Thoracic aorta (tissue), 2 donors: Measurements from ENCODE around the gene KLC1. TPM values are rescaled to one million over a fixed set of nuclear protein-coding genes. Genes with fewer than 3 reads are reported as not detected.

Source experiments
- ATAC-seq: fragments of 150-250 bp; one replicate; pipeline ENCODE4 v1.8.0; 2017; ENCODE audit warnings: low read depth; ENCODE audit not compliant: insufficient number of reproducible peaks, low FRiP score
- DNase-seq: peaks from one replicate; pipeline ENCODE4 v3.0.0-alpha.2; 2020; ENCODE audit warnings: low spot score
- H3K27ac ChIP-seq, 2 donors: fragments of 200-600 bp; sonication (generic); 1 replicate in 1 of 2; 2 replicates in 1 of 2; pipeline ENCODE4 v1.5.1; 2016; ENCODE audit warnings: mild to moderate bottlenecking in 2 of 2, moderate library complexity in 2 of 2
- H3K27me3 ChIP-seq: fragments of 200-600 bp; sonication (generic); replicated peaks from 2 replicates; pipeline ENCODE4 v1.6.0; 2016; ENCODE audit warnings: mild to moderate bottlenecking; ENCODE audit not compliant: insufficient read depth
- H3K36me3 ChIP-seq: fragments of 200-600 bp; sonication (generic); one replicate; pipeline ENCODE4 v1.5.1; 2016
- H3K4me1 ChIP-seq, 2 donors: fragments of 200-600 bp; sonication (generic); 1 replicate in 1 of 2; 2 replicates in 1 of 2; pipeline versions ENCODE4 v1.5.1 to v1.6.0; 2016; ENCODE audit warnings: low read depth in 2 of 2, mild to moderate bottlenecking in 1 of 2; ENCODE audit not compliant: control insufficient read depth in 1 of 2
- H3K4me3 ChIP-seq: fragments of 200-600 bp; sonication (generic); 2 replicates; pipeline ENCODE4 v1.5.1; 2016; ENCODE audit warnings: mild to moderate bottlenecking
- H3K9me3 ChIP-seq: fragments of 200-600 bp; sonication (generic); 2 replicates; pipeline ENCODE4 v1.5.1; 2016
- total RNA-seq, 2 donors: library from RNA; depleted of rRNA; stranded (reverse); fragments of >200 nt; gene quantifications; one replicate each; pipeline versions ENCODE4 v1.1.0 to v1.2.3, GENCODE V29; 2016
- TF ChIP-seq, protein P1 (sequence below): fragments of 200-600 bp; sonication (generic); IDR thresholded peaks from one replicate; pipeline ENCODE4 v1.5.1; 2019; ENCODE audit warnings: antibody characterized with exemption

The KLC1 gene
- total RNA-seq, result 100 to 1,000 TPM; 545 to 588 TPM

DNA sequence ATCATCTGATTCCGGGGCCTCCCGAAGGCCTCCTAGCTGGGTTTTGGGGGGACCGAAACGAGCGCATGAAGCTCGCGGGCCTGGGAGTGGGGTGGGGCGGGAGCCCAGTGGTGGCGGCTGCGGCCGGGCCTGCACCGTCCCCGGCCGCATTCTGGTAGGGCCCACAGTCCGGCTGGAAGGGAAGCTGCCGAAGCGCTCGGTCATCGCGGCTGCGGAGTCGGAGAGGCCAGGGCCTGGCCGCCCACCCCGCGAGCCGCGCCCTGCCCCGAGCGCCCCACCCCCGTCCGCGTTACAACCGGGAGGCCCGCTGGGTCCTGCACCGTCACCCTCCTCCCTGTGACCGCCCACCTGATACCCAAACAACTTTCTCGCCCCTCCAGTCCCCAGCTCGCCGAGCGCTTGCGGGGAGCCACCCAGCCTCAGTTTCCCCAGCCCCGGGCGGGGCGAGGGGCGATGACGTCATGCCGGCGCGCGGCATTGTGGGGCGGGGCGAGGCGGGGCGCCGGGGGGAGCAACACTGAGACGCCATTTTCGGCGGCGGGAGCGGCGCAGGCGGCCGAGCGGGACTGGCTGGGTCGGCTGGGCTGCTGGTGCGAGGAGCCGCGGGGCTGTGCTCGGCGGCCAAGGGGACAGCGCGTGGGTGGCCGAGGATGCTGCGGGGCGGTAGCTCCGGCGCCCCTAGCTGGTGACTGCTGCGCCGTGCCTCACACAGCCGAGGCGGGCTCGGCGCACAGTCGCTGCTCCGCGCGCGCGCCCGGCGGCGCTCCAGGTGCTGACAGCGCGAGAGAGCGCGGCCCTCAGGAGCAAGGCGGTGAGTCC lies at the start of gene KLC1:
TSS of gene KLC1 (plus strand) at position 528 of the 819 bp plus-strand sequence. CDS start 25,354 bp downstream, outside the sequence.
- TF ChIP-seq, protein P1, sequence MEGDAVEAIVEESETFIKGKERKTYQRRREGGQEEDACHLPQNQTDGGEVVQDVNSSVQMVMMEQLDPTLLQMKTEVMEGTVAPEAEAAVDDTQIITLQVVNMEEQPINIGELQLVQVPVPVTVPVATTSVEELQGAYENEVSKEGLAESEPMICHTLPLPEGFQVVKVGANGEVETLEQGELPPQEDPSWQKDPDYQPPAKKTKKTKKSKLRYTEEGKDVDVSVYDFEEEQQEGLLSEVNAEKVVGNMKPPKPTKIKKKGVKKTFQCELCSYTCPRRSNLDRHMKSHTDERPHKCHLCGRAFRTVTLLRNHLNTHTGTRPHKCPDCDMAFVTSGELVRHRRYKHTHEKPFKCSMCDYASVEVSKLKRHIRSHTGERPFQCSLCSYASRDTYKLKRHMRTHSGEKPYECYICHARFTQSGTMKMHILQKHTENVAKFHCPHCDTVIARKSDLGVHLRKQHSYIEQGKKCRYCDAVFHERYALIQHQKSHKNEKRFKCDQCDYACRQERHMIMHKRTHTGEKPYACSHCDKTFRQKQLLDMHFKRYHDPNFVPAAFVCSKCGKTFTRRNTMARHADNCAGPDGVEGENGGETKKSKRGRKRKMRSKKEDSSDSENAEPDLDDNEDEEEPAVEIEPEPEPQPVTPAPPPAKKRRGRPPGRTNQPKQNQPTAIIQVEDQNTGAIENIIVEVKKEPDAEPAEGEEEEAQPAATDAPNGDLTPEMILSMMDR, result no peak
- DNase-seq (peak; percentile 40), ATAC-seq (peak; percentile 52)
- Histone ChIP-seq H3K36me3 (no peaks in the 10 kb centered on the region), H3K4me1 (peaks cover 24 to 66% of the 10 kb centered on the region in 2 donors), H3K27me3 (no peaks in the 10 kb centered on the region), H3K4me3 (peak within 1 kb of the TSS; percentile 93), H3K27ac (peak within 1 kb of the TSS; percentile 95 to 99), H3K9me3 (no peaks in the 10 kb centered on the region)

DNA sequence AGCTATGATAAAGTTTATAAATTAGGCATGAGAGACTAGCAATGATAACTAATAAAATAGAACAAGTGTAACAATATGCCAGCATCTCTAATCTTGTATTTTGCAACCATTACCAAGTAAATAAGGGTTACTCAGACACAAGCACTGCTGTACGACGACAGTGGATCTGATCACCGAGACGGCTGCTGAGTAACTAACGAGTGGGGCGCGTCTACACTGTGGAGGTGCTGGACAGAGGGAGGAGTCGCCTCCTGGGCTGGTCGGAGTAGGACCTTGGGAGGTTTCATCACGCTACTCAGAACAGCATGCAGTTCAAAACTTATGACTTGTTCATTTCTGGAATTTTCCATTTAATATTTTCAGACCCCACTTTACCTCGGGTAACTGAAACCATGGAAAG lies 47.8 kb upstream of the KLC1 start:
- TF ChIP-seq, protein P1, result no peak
- Histone ChIP-seq H3K27me3 (no peaks in the 10 kb centered on the region), H3K27ac (no peak overlapping the region), H3K9me3 (no peaks in the 10 kb centered on the region), H3K36me3 (peaks cover 13% of the 10 kb centered on the region), H3K4me3 (no peak overlapping the region), H3K4me1 (peaks cover 5 to 11% of the 10 kb centered on the region in 2 donors)
- no peak for DNase-seq
- no peak for ATAC-seq

DNA sequence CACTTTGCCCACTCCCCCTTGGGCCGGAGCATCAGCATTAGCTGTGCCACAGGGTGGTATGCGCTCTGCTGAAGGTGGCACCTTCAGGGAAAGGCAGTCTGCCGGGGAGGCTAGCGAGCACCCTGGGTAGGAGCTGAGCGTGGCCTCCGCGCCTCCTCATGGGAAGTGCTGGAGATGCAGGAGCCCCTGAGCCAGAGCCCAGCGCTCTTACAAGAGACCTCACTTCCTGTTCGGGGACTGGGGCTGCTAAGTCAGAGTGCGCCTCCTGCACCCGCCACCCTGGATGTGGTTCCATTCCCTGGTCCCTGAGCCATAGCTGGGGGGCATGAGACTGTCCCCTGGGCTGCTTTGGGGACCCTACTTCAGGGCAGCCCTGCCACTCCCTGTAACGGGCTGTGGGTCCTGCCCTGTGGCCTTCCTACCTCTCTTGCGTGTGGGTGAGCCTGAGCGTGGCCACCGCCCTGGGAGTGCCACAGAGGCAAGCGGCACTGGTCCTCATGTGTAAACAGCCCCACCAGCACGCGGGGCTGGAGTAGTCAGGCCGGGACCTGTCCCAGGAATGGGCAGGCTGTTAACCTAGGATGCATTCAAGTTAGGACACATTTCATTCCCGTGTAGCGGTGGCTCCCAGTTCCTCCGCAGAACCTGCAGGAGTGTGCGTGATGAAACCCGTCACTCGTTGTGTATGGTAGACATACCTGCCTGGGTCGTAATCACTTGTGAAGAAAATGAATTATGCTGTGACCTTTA lies 46.9 kb upstream of the KLC1 start:
- Histone ChIP-seq H3K27ac (no peak overlapping the region), H3K36me3 (peaks cover 13% of the 10 kb centered on the region)
- ATAC-seq, result no peak

DNA sequence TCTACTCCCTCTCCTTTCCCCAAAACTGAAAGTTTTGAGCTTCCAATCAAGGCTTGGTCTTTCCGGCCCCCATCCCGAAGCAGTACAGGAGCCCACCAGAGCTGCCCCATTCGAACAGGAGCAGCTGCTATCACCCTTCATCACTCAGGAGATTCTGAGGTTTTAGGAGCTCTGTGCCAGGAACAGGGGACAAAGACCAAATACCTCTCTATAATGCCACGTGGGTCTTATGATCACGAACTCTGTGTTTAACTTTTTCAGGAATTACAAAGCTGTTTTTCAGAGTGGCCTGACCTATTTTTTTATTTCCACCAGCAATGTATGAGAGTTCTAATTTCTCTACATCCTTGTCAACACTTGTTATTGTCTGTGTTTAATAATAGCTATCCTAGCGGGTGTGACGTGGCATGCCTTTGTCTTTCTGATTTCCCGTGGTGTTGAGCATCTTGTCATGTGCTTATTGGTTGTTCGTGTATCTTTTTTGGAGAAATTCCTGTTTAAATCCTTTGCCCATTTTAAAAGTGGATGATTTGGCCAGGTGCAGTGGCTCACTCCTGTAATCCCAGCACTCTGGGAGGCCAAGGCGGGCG lies 44.6 kb upstream of the KLC1 start:
- Histone ChIP-seq H3K4me1 (no peaks in the 10 kb centered on the region), H3K36me3 (peaks cover 7% of the 10 kb centered on the region), H3K9me3 (no peaks in the 10 kb centered on the region), H3K27ac (no peak overlapping the region), H3K27me3 (no peaks in the 10 kb centered on the region), H3K4me3 (no peak overlapping the region)
- DNase-seq, result no peak
- no peak for ATAC-seq
- TF ChIP-seq, protein P1, result no peak

More for the DNA sequence above, 46.9 kb upstream of the KLC1 start:
- no peak for DNase-seq
- TF ChIP-seq, protein P1, result no peak
- Histone ChIP-seq H3K4me1 (peaks cover 0 to 2% of the 10 kb centered on the region in 2 donors), H3K4me3 (no peak overlapping the region), H3K27me3 (no peaks in the 10 kb centered on the region), H3K9me3 (no peaks in the 10 kb centered on the region)

DNA sequence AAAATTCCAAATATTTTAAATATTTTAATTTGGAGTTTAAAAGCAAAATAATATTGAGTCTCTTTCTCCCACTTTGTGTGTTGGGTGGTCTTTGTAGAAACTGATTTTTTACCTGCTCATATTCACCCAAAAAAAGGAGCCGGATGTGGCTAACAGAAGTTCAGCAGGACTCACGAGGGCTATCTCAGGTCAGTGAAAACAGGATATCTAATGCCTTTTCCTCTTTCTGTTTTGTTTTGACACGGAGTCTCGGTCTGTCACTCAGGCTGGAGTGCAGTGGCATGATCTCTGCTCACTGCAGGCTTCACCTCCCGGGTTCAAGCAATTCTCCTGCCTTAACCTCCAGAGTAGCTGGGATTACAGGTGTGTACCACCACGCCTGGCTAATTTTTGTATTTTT lies 35.4 kb upstream of the KLC1 start:
- H3K4me1 ChIP-seq, result no peaks in the 10 kb centered on the region
- no peaks in the 10 kb centered on the region for H3K27me3 ChIP-seq
- TF ChIP-seq, protein P1, result no peak
- H3K36me3 ChIP-seq, result peaks cover 7% of the 10 kb centered on the region
- no peak overlapping the region for H3K27ac ChIP-seq
- ATAC-seq (no peak), DNase-seq (no peak)
- H3K9me3 ChIP-seq, result no peaks in the 10 kb centered on the region
- H3K4me3 ChIP-seq, result no peak overlapping the region
